ENCODE results near the gene THAP12.

- no peak for TF ChIP-seq CTCF (IDR thresholded peaks at IDR 0.05)
- TF ChIP-seq POLR2A (IDR thresholded peaks at IDR 0.05) = no peak
These were observed 25.4 kb upstream of the THAP12 start for GRCh38 chr11:76406359-76406758.
